Fibroblast of mammary gland (primary cell): ENCODE data around the gene RPF1.
A peak's percentile ranks its signal among the peaks of the same experiment; 100 is the strongest.

ENCODE experiments used
- DNase-seq: peaks from one replicate; pipeline ENCODE4 v3.0.0-alpha.2; 2010; ENCODE audit warnings: low read depth
- H3K4me3 ChIP-seq: 2 replicates; pipeline ENCODE4 v1.5.1; 2011; ENCODE audit warnings: low read depth, mild to moderate bottlenecking, low read length, moderate library complexity; ENCODE audit not compliant: control insufficient read depth
- CTCF ChIP-seq: conservative IDR thresholded peaks from 2 replicates; pipeline ENCODE4 v1.5.1; 2011; ENCODE audit warnings: low read depth, low read length, inconsistent platforms; ENCODE audit not compliant: control insufficient read depth, insufficient read depth

RPF1 gene, protein sequence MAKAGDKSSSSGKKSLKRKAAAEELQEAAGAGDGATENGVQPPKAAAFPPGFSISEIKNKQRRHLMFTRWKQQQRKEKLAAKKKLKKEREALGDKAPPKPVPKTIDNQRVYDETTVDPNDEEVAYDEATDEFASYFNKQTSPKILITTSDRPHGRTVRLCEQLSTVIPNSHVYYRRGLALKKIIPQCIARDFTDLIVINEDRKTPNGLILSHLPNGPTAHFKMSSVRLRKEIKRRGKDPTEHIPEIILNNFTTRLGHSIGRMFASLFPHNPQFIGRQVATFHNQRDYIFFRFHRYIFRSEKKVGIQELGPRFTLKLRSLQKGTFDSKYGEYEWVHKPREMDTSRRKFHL

DNA sequence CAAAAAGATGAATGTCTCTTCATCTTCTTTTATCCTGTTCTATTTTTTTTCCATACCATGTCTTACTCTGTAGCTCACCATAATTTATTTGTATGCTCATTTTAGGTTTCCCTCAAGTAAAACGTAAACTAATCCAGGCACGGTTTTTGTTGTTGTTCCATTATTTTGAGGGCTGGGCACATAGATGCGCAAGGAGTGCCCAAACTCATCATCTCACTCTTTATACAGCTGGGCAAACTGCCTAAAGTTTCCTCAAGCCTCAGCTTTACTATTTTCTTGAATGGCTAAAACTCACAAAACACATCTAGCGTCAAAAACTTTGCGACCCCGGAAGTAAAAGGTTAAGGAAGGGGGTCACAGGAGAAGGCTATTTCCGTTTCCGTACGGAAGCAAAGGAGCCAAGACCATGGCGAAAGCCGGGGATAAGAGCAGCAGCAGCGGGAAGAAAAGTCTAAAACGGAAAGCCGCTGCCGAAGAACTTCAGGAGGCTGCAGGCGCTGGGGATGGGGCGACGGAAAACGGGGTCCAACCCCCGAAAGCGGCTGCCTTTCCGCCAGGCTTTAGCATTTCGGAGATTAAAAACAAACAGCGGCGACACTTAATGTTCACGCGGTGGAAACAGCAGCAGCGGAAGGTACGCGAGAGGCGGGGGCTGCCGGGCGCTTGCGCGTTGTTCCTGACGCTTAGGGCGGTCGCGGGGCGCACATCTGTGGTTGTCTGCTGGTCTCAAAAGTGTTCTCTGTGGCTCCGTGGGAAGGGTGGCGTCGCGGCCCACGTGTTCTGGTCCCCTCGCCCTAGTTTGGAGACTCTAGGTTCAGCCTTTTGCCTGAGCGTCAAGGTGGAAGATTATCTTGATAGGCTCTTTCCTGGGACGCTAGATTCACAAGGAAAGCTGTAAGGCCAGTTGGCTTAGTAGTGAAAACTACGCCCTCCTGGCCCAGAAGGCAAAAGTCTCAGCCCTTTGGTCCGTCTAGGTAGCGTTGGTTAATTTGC lies at the start of gene RPF1:
RPF1 (plus strand) TSS at position 391 of the 993 bp plus-strand sequence; CDS start at position 407, 16 bp downstream.
- TF ChIP-seq CTCF = no peak
- H3K4me3 ChIP-seq = peak within 1 kb of the TSS; percentile 93
- peak; percentile 84 for DNase-seq

- no peak overlapping the region for H3K4me3 ChIP-seq
- TF ChIP-seq CTCF = no peak
- no peak for DNase-seq
These were observed 48.5 kb upstream of the RPF1 start for GRCh38 chr1:84430546-84430945.

GRCh38 chr1:84433258-84434080 lies 45.6 kb upstream of the RPF1 start:
- H3K4me3 ChIP-seq = peak overlapping the region; percentile 23
- peak; percentile 82 for DNase-seq
- peak; percentile 83 for TF ChIP-seq CTCF

DNA sequence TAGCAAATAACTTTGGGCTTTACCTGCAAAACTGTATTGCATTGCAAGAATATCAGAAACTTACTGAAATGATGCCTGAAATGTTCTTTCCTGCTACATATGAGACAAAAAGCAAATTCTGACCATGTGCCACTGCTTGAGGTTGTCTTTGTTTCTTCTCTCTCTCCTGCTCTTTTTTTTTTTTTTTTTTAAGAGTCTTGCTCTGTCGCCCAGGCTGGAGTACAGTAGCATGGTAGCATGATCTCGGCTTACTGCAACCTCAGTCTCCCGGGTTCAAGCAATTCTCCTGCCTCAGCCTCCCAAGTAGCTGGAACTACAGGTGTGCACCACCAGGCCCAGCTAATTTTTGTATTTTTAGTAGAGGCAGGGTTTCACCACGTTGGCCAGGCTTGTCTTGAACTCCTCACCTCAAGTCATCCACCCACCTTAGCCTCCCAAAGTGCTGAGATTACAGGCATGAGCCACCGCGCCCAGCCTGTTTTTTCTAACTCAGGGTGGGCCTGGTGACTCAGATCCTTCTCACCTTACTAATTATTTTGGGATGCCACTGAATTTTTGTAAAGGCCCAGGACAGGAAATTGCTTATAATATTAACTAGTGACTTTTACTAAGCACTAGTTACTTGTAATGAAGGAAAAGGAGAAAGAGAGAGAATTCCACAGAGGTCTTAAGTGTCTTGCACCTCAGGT lies 44.8 kb upstream of the RPF1 start:
- no peak overlapping the region for H3K4me3 ChIP-seq
- DNase-seq = no peak
- TF ChIP-seq CTCF = no peak

GRCh38 chr1:84434801-84435549 lies 44.1 kb upstream of the RPF1 start:
- no peak for TF ChIP-seq CTCF
- H3K4me3 ChIP-seq = no peak overlapping the region
- DNase-seq = no peak
